GM19025 (cell line): ENCODE data around the gene GOLGA8K.
"Not testable (repeated sequence)": the region's sequence is repeated elsewhere in the genome, so short reads cannot be mapped to it uniquely, and the experiment has no call there.

Source experiments
- ATAC-seq: cut with Tn5 transposase; IDR thresholded peaks from one replicate; pipeline ENCODE4 v1.9.1; 2021; ENCODE audit warnings: mild to moderate bottlenecking, low read depth, moderate library complexity; ENCODE audit not compliant: unreplicated experiment

GOLGA8K gene

DNA sequence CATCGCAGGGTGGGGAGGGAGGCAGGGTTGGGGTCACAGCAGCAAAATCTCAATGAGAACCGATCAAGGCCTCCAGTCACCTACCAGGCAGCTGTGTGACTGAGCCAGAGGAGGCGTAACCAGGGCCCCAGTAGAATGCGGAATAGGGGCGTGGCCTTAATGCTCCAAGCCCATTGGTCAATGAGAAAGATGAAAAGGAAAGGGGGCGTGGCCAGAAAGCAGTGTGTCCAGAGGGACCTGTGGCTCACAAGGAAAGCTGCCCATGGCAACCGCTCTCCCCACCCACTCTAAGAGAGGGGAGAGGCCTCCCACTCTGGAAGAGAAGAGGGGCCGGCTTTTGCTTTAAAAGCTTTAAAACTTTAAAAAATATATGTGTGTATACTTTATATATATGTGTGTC lies at the start of gene GOLGA8K:
TSS of gene GOLGA8K (minus strand) at position 101 of the 400 bp plus-strand sequence. CDS start at position 3, 98 bp downstream.
- ATAC-seq = not testable (repeated sequence)

GRCh38 chr15:32440445-32440977 lies 37.4 kb upstream of the GOLGA8K start:
- not testable (repeated sequence) for ATAC-seq

DNA sequence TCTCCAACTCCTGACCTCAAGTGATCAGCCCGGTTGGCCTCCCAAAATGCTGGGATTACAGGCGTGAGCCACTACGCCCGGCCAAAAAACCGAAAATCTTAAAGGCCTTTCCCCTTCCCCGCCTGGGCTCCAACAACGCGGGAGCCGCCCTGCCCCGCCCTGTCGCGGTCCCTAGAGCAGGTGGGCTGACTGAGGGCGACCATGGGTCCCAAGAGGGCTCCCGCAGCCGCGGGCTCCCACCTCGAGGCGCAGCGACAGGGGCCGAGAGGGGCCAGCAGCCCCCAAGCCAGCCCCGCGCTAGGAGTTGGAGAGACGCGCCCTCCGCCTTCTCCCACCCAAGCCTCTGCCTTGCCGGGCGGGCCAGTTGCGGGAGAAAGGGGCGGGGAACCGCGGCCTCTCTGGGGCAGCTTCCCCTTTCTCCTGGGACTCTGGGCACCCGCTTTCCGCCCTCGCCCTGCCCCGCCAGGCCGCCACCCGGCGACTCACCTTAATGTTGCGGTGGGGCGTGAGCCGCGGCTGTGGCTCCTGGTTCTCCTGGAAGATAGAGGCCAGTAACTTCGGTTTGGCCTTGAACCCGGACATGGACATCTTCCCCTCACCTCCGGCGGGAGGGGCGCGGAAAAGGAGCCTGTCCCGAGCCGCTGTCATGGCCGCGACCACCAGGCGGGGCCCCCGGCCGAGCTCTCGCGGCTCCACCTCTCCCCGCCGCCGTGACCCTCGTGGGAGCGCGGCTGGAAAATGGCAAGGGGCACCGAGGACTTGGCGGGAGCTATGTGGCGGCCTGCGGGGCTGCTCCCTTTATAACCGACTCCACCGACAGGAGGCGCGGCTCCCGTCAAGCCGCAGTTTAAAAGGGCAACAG lies 31.2 kb upstream of the GOLGA8K start:
- not testable (repeated sequence) for ATAC-seq

DNA sequence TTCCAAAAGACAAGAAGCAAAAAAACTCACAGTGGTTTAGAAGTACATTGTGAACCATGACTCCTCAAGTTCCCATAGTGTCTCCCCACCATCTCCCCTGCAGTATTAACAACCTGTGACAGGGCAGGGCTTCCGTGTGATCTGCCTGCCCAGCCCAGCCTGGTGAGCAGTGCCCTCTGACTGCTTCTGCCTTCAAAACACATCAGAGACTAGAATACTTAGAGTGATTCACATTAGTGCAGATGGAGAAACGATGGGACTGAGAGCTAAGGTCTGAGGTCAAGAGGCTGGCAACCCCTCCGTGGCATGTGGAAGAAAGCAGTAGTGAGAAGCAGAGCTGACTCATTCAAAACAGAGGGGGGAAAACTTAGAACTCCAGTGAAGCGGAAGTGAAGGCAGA lies 24.5 kb upstream of the GOLGA8K start:
- not testable (repeated sequence) for ATAC-seq

DNA sequence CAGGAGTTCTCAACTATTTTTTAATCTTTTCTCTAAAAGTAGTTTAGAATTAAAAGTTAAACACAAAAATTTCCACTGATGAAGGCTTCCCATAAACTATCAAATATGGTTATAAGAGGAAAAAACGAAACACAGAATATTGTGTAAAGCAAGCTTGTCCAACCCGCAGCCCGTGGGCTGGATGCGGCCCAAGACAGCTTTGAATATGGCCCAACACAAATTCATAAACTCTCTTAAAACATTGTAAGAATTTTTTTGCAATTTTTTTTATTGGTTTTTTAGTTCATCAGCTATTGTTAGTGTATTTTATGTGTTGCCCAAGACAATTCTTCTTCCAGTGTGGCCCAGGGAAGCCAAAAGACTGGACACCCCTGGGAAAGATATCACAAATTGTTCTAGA lies 23.4 kb upstream of the GOLGA8K start:
- not testable (repeated sequence) for ATAC-seq

GRCh38 chr15:32407903-32408302 lies 4.8 kb upstream of the GOLGA8K start:
- ATAC-seq = not testable (repeated sequence)

DNA sequence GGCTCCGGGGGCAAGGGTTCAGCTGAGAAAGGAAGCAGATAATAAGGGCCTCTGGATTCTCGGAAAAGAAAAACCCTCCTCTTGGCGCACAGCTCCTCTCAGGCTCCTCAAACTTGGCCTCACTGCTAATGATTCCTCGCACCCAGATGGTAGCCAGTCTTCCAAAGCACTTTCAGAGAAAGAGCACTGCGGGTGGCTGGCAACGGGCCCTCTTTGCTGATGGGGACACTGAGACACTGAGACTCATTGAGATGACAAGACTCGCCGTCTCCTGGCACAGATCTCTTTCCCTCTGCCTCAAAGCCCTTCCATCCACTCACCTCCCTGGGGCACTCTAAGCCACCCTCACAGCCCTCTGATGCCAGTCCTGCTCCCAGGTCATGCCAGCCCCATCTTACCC lies 6.6 kb downstream of the GOLGA8K start:
- not testable (repeated sequence) for ATAC-seq

- not testable (repeated sequence) for ATAC-seq
These were observed 8.3 kb downstream of the GOLGA8K start for GRCh38 chr15:32394745-32395144.

GRCh38 chr15:32388050-32388648 lies 14.9 kb downstream of the GOLGA8K start:
- ATAC-seq = not testable (repeated sequence)

- not testable (repeated sequence) for ATAC-seq
These were observed 17.1 kb downstream of the GOLGA8K start for GRCh38 chr15:32385823-32386495.

GRCh38 chr15:32374185-32374584 lies 28.9 kb downstream of the GOLGA8K start:
- ATAC-seq = not testable (repeated sequence)

DNA sequence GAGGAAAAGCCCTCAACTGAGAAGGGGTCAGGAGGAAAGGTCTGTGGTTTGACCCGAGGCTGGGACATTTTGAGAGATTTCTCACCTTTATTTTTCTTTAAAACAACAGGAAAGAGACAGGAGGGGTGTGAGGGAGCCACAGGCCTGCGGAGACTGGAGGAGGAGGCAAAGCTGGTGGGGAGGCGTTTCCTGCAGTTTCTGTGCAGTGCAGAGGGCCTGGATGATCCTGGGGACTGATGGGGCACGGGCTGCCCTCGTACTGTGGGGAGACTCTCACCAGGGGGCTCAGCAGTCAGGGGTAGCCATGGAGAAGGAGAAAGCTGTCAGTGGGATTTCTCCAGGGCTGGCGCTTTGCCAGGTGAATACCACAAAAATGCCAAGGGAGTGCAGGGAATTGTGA lies 29.4 kb downstream of the GOLGA8K start:
- not testable (repeated sequence) for ATAC-seq

DNA sequence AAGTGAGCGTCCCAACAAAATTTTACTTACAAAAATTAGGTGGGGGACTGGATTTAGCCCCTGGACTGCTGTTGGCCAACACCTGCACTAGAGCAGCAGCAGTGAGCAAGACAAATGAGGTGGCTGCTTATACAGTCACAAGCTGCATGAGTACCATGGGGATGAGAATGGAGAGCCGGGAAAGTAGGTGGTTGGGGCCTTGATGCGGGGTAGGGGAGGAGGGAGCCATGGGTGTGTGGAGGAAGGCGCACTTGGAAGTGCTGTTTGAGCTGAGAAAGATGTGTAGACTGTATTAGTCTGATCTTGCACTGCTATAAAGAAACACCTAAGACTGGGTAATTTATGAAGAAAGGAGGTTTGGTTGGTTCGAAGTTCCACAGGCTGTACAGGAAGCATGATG lies 31.0 kb downstream of the GOLGA8K start:
- not testable (repeated sequence) for ATAC-seq

- ATAC-seq = not testable (repeated sequence)
These were observed 32.6 kb downstream of the GOLGA8K start for GRCh38 chr15:32370526-32370925.

- ATAC-seq = not testable (repeated sequence)
These were observed 33.0 kb downstream of the GOLGA8K start for GRCh38 chr15:32370064-32370463.

- not testable (repeated sequence) for ATAC-seq
These were observed 36.6 kb downstream of the GOLGA8K start for GRCh38 chr15:32366492-32366891.

- not testable (repeated sequence) for ATAC-seq
These were observed 37.1 kb downstream of the GOLGA8K start for GRCh38 chr15:32365955-32366354.

DNA sequence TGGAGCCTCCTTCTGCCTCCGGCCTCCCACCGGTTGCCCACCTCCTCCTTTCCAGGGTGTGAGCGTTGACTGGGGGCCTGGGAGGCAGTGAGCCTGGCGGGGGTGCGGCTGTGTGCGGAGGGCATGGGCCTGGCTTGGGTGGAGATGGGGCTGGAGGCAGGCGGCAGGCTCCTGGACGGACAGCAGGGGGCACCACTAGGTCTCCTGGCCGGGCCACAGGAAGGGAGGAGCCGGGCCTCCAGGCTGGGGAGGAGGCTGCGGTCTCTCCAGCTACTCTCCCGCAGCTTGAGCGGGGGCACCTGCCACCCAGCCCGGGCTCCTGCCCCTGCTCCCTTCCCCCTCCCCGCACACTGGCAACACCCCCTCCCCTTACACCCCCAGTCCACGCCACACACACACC lies 38.1 kb downstream of the GOLGA8K start:
- not testable (repeated sequence) for ATAC-seq

- ATAC-seq = not testable (repeated sequence)
These were observed 39.6 kb downstream of the GOLGA8K start for GRCh38 chr15:32363449-32363848.

DNA sequence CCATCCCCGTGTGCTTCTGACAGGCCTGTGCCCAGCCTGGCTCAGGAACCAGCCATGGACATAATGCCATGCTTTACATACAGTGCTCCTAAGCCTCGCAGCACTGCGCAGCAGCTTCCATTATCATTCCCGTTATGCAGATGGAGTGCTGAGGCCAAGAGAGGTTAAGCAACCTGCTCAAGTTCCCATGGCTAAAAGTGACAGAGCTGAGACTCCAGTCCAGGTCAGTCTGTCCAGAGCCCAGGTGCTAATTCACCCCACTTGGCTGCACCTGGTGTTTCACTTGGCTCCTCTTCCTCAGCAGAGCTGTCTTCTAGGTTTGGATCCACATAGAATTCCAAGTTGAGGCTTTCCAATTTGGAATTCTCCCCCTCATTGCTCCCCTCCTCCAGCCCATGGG lies 41.4 kb downstream of the GOLGA8K start:
- ATAC-seq = not testable (repeated sequence)

DNA sequence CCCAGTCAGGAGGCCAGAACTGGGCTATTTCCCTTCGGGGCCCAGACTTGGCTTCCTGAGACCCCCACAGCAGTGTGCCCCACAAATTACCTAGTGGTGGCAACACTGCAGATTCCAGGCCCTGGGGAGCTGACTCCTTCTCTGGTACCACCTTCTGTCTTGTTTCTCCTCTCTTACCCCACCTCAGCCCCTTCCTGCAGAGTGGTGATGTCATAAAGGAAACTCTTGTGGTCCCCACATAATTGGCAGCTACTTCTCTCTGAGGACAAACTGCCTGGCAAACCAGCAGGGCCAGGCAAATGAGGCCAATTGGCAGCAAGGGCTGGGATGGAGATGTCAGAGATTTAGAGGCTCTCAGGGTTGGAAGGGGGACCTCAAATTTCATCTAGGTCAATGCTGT lies 44.6 kb downstream of the GOLGA8K start:
- ATAC-seq = not testable (repeated sequence)
